GM19193 (cell line): ENCODE data around the gene ST3GAL3.

Source experiments
- POLR2A ChIP-seq: IDR thresholded peaks from 4 replicates; pipeline ENCODE4 v1.6.1; 2011; ENCODE audit not compliant: insufficient read depth, insufficient read length; ENCODE audit errors: extremely low read depth

ST3GAL3 gene

GRCh38 chr1:43834280-43835081, 127.1 kb downstream of the ST3GAL3 start:
- TF ChIP-seq POLR2A, result no peak

DNA sequence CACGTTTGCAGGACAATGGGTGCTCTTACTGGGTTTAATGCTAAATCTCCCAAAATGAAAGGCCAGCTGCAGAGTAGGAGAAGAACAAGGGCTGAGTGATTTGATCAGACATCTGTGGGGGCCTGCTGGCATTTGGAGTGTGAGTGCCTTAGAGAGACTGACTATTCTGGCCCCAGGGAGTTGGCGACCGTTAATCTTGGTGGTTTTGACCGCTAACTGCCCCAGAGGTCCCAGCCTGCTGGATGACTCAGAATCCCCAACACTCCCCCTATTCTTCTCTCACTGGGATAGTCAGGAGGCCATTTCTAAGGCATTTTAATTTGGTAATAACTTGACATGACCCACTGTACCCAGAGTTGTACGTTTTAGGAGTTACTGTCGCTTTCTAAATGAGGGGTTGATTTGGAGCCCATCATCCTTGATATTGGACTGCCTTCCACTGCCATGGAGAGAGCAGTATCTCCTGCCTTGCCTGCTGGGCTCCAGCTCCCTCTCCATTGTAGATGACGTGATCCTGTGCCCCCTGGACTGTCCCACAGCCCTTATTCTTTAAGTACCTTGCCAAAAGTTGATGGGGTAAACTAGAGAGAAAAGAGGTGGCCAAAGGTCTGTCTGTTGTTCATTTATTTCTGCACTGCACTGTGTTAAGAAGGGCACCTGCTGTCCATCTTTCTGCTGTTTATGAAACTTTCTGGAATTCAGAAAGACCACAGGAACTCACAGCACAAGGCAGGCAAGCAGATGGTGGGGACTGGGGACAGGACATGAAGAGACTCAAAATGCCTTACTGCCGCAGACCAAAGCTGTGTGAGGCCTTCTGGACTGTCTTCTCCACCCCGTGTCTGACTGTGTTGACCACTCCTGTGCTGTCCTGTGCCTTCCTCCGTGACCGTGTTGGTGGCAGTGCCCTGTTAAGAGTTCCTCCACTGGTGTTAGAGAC, 128.0 kb downstream of the ST3GAL3 start:
- peak; percentile 16 for TF ChIP-seq POLR2A

DNA sequence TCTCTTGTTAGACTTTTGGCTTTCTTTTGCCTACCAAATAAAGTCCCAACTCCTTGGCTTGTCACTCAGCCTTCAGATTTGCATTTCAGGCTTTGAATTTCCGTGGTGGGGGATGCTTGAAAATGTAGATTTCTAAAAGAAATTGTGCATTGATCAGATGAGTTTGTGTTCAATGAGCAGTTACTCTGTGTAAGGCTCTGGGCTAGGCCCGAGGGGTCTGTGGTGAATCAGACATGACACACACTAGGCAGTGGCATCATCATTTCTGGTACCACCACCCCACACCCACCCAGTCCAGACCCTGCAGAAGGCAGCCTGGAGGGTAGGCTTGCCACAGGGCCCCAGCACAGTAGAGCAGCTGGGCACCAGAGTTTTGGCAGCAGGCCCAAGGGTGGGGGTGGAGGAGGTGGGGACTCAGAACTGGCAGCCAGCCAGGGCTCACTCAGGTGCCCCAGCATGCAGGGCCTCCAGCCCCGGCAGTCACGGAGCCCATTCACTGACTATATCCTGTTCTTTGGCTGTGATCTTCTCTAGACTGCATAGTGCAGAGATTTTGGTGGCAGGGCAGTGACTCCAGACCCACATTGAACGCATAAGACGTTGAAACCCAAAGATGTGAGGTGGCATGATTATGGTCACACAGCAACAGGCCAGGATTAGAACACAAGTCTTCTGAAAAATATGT, 129.1 kb downstream of the ST3GAL3 start:
- peak; percentile 44 for TF ChIP-seq POLR2A

- TF ChIP-seq POLR2A, result no peak
These were observed 131.7 kb downstream of the ST3GAL3 start for GRCh38 chr1:43839056-43839455.

GRCh38 chr1:43841321-43842174, 134.2 kb downstream of the ST3GAL3 start:
- no peak for TF ChIP-seq POLR2A

GRCh38 chr1:43842175-43842498, 134.8 kb downstream of the ST3GAL3 start:
- no peak for TF ChIP-seq POLR2A

GRCh38 chr1:43843684-43844083, 136.3 kb downstream of the ST3GAL3 start:
- TF ChIP-seq POLR2A, result no peak

GRCh38 chr1:43844114-43844513, 136.8 kb downstream of the ST3GAL3 start:
- TF ChIP-seq POLR2A, result no peak

DNA sequence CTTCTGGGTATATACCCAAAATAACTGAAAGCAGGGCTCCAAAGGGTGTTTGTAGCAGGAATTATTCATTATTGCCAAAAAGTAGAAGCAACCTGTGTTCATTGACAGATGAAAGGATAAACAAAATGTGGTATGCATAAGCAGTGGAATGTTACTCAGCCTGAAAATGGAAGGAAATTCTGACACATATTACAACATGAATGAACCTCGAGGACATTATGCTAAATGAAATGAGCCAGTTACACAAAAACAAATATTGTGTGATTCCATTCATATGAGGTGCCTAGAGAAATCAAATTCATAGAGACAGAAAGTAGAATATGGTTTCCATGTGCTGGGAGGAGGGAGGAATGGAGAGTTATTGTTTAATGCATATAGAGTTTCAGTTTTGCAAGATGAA, 140.0 kb downstream of the ST3GAL3 start:
- no peak for TF ChIP-seq POLR2A

GRCh38 chr1:43847882-43848281, 140.5 kb downstream of the ST3GAL3 start:
- no peak for TF ChIP-seq POLR2A

- no peak for TF ChIP-seq POLR2A
These were observed 142.3 kb downstream of the ST3GAL3 start for GRCh38 chr1:43849670-43850069.

GRCh38 chr1:43850591-43851233, 143.4 kb downstream of the ST3GAL3 start:
- no peak for TF ChIP-seq POLR2A

DNA sequence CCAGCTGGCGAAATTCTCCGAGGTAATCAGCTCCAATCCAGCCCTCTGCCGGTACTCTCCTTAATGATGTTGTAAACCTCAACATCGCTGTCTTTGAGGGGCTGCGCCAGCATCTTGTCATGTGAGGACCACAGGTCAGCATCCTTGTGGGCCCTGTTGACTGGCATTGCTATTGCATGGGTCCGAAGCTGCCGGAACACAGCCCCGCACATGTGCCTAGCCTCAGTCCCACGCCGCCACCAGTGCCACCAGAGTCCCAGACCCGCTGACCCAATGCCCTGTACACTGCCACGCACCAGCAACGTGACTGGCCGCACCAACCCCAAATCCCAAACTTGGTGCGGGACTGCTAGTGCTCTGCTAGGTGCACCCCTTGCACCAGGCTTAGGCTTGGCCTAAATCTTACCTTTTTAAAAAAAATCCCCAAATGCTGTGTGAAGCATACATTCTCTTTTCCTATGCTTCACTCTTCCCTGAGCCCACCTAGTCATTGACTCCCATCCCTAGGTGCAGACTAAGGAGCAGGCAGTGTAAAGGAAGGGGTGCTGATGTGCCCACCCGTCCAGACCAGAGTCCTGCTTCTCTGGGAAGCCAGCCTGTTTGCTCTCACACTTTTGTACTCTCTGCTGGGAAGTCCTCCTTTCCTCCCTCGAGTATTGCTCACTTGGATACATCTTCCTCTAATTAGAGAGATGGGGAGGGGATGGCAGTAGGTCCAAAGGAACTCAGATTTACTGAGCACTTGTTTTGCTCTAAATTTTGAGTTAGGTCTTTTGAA, 144.4 kb downstream of the ST3GAL3 start:
- TF ChIP-seq POLR2A, result no peak
